ENCODE results near the gene CAMTA1.

CAMTA1 gene

DNA sequence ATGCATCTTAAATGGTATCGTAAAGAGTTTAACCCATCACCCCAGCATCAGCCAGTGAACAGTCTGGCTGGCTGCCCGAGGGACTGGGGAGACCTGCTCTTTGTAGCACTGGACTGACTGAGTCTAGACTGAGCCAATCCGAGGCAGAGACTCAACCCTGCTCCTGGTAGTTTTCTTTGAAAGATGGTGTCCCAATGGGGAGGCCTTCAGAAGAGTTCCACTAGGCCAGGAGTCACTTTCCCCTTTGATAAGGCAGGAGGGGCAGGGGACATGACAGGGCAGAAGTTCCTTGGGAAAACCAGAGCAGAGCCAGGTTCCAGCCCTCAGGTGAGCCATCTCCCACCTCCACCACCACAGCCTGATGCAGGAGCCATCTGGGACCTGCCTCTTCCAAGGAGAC is 203.5 kb downstream of the CAMTA1 start:
- DNase-seq (ENCODE audit: low read depth): no peak
- H3K4me3 ChIP-seq (ENCODE audit: low read length): no peak overlapping the region
- TF ChIP-seq, protein P1, sequence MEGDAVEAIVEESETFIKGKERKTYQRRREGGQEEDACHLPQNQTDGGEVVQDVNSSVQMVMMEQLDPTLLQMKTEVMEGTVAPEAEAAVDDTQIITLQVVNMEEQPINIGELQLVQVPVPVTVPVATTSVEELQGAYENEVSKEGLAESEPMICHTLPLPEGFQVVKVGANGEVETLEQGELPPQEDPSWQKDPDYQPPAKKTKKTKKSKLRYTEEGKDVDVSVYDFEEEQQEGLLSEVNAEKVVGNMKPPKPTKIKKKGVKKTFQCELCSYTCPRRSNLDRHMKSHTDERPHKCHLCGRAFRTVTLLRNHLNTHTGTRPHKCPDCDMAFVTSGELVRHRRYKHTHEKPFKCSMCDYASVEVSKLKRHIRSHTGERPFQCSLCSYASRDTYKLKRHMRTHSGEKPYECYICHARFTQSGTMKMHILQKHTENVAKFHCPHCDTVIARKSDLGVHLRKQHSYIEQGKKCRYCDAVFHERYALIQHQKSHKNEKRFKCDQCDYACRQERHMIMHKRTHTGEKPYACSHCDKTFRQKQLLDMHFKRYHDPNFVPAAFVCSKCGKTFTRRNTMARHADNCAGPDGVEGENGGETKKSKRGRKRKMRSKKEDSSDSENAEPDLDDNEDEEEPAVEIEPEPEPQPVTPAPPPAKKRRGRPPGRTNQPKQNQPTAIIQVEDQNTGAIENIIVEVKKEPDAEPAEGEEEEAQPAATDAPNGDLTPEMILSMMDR (conservative IDR thresholded peaks at IDR 0.05; ENCODE audit: low read length): no peak

DNA sequence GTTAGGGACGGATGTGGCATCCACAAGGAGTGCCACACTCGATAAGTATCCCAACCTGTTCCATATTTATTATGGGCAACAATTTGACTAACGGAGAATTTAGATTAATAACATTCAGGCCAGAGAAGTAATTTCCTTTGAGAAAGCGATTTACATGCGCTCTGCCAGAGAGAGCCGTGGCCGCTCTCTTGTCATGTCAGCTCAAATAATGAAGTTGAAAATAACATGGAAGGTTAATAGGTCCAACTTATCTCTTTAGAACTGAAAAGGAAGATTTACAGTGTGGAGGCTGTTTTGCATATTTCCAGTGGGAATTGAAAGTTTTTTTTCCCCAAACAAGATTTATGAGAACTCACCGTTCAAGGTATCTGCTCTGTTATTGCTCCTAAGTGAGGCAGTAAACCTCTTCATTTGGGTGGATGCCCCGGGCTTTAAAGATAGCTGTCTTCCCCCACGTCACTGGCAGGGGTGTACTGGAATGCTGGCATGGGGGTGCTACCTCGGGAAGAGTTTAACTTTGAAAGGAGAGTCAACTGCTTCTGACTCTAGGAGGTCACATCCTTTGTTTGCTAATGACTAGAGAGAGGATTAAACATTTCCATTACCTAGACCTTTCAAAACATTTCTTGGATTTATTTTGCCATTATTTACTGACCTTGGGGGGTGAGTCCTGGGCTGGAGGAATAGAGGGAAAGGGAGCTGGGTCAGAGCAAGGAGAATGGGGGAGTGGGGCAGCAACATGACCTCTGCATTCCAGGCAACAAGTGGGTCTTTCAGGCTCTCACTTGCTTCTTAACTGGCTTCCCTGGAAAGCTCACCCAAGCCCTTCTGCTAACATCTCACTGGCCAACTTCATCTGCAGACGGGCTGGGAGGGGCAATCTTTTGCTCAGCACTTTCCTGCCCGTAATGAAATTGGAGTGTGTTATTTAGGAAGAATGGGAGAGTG is 204.2 kb downstream of the CAMTA1 start:
- TF ChIP-seq, protein P1 (conservative IDR thresholded peaks at IDR 0.05; ENCODE audit: low read length): no peak
- H3K4me3 ChIP-seq (ENCODE audit: low read length): no peak overlapping the region
- DNase-seq (ENCODE audit: low read depth): no peak

DNA sequence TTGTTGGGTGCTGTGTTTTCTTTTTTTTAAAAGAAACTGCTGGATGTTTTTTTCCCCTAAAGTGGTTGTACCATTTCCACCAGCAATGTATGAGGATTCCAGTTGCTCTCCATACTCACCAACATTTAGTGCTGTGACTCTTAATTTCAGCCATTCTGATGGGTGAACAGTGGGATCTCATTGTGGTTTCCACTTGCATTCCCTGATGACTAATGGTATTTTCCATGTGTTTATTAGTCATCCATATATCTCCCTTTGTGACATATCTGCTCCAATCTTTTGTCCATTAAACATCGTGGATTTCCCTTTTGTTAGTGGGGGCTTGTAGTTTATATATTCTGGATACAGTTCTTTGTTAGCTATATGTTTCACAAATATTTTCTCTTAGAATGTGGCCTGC is 206.0 kb downstream of the CAMTA1 start:
- H3K4me3 ChIP-seq (ENCODE audit: low read length): no peak overlapping the region
- TF ChIP-seq, protein P1 (conservative IDR thresholded peaks at IDR 0.05; ENCODE audit: low read length): no peak
- DNase-seq (ENCODE audit: low read depth): peak; percentile 48

- DNase-seq (ENCODE audit: low read depth): no peak
- TF ChIP-seq, protein P1 (conservative IDR thresholded peaks at IDR 0.05; ENCODE audit: low read length): no peak
These were observed 210.5 kb downstream of the CAMTA1 start for GRCh38 chr1:6995789-6996188.

GRCh38 chr1:6996371-6996770 is 211.1 kb downstream of the CAMTA1 start:
- DNase-seq (ENCODE audit: low read depth): no peak
- no peak overlapping the region for H3K4me3 ChIP-seq (ENCODE audit: low read length)
- TF ChIP-seq, protein P1 (conservative IDR thresholded peaks at IDR 0.05; ENCODE audit: low read length): no peak

More at GRCh38 chr1:6995789-6996188, 210.5 kb downstream of the CAMTA1 start:
- no peak overlapping the region for H3K4me3 ChIP-seq (ENCODE audit: low read length)

GRCh38 chr1:6996866-6997265 is 211.6 kb downstream of the CAMTA1 start:
- DNase-seq (ENCODE audit: low read depth): no peak
- TF ChIP-seq, protein P1 (conservative IDR thresholded peaks at IDR 0.05; ENCODE audit: low read length): no peak
- H3K4me3 ChIP-seq (ENCODE audit: low read length): no peak overlapping the region

GRCh38 chr1:6998267-6998666 is 213.0 kb downstream of the CAMTA1 start:
- H3K4me3 ChIP-seq (ENCODE audit: low read length): no peak overlapping the region
- TF ChIP-seq, protein P1 (conservative IDR thresholded peaks at IDR 0.05; ENCODE audit: low read length): no peak
- no peak for DNase-seq (ENCODE audit: low read depth)
